OCI-LY1 (cell line): ENCODE measurements around the gene PTPRR.

Source experiments
- H2AFZ ChIP-seq: fragments of 200-600 bp; sonication (generic), shearing (Covaris generic); 2 replicates; pipeline ENCODE4 v1.6.0; 2014; ENCODE audit warnings: antibody characterized with exemption, mild to moderate bottlenecking, low read length
- H3F3A ChIP-seq: fragments of 200-600 bp; sonication (generic), shearing (Covaris generic); 2 replicates; pipeline ENCODE4 v1.6.0; 2014; ENCODE audit warnings: mild to moderate bottlenecking, antibody characterized with exemption, low read length, moderate library complexity; ENCODE audit not compliant: insufficient read depth
- H3K27ac ChIP-seq: fragments of 200-600 bp; sonication (generic); 2 replicates; pipeline ENCODE4 v1.5.1; 2014; ENCODE audit warnings: low read length, mixed run types, mild to moderate bottlenecking, low read depth; ENCODE audit not compliant: poor library complexity, severe bottlenecking
- H3K27me3 ChIP-seq: fragments of 200-600 bp; sonication (generic); 2 replicates; pipeline ENCODE4 v1.6.0; 2014; ENCODE audit warnings: antibody characterized with exemption, mild to moderate bottlenecking, low read length, moderate library complexity; ENCODE audit not compliant: insufficient read depth
- H3K36me3 ChIP-seq: fragments of 200-600 bp; sonication (generic); 2 replicates; pipeline ENCODE4 v1.6.1; 2014; ENCODE audit warnings: mild to moderate bottlenecking, antibody characterized with exemption, low read length, moderate library complexity, mixed read lengths; ENCODE audit not compliant: insufficient read depth
- H3K4me1 ChIP-seq: fragments of 200-600 bp; sonication (generic); 2 replicates; pipeline ENCODE4 v1.5.1; 2014; ENCODE audit warnings: mild to moderate bottlenecking, low read length, moderate library complexity; ENCODE audit not compliant: insufficient read depth, severe bottlenecking
- H3K4me2 ChIP-seq: fragments of 200-600 bp; sonication (generic), shearing (Covaris generic); 2 replicates; pipeline ENCODE4 v1.6.1; 2014; ENCODE audit warnings: low read length
- H3K4me3 ChIP-seq: fragments of 200-600 bp; sonication (generic); 2 replicates; pipeline ENCODE4 v1.5.1; 2014; ENCODE audit warnings: low read length, low read depth, mild to moderate bottlenecking, mixed read lengths; ENCODE audit not compliant: poor library complexity, severe bottlenecking
- H3K79me2 ChIP-seq: fragments of 200-600 bp; shearing (Covaris generic); 2 replicates; pipeline ENCODE4 v1.6.1; 2016; ENCODE audit warnings: mixed run types, low read length, mixed read lengths; ENCODE audit not compliant: insufficient read depth
- H3K9ac ChIP-seq: fragments of 200-600 bp; sonication (generic), shearing (Covaris generic); 2 replicates; pipeline ENCODE4 v1.6.1; 2014; ENCODE audit warnings: mild to moderate bottlenecking, low read length, mixed read lengths
- H3K9me2 ChIP-seq: fragments of 200-600 bp; sonication (generic), shearing (Covaris generic); 2 replicates; pipeline ENCODE4 v1.6.1; 2014; ENCODE audit warnings: low read depth, mild to moderate bottlenecking, low read length, mixed read lengths
- H3K9me3 ChIP-seq: fragments of 200-600 bp; shearing (Covaris generic); 2 replicates; pipeline ENCODE4 v1.6.1; 2014; ENCODE audit warnings: low read length, mixed read lengths
- H4K20me1 ChIP-seq: fragments of 200-600 bp; sonication (generic), shearing (Covaris generic); 2 replicates; pipeline ENCODE4 v1.6.0; 2016; ENCODE audit warnings: mild to moderate bottlenecking, low read length; ENCODE audit not compliant: insufficient read depth
- CTCF ChIP-seq: fragments of 200-600 bp; sonication (generic), shearing (Covaris generic); IDR thresholded peaks from 2 replicates; pipeline ENCODE4 v1.5.1; 2017; ENCODE audit warnings: mild to moderate bottlenecking, antibody characterized with exemption, low read length, moderate library complexity, mixed read lengths
- EZH2 ChIP-seq: fragments of 200-600 bp; sonication (generic), shearing (Covaris generic); IDR thresholded peaks from 2 replicates; pipeline ENCODE4 v1.8.0; 2017; ENCODE audit warnings: borderline replicate concordance, mixed run types, mild to moderate bottlenecking, antibody characterized with exemption, low read length, moderate library complexity, mixed read lengths

The PTPRR gene

GRCh38 chr12:70927356-70927755 lies 6.8 kb upstream of the PTPRR start:
- Histone ChIP-seq H3K79me2 (no peaks in the 10 kb centered on the region), H3K9ac (no peak overlapping the region), H3F3A (no peaks in the 10 kb centered on the region), H3K4me1 (no peaks in the 10 kb centered on the region), H3K27me3 (no peaks in the 10 kb centered on the region), H3K9me3 (no peaks in the 10 kb centered on the region), H3K4me3 (no peak overlapping the region), H4K20me1 (no peaks in the 10 kb centered on the region), H3K4me2 (no peak overlapping the region), H3K9me2 (no peaks in the 10 kb centered on the region), H2AFZ (no peak overlapping the region), H3K36me3 (no peaks in the 10 kb centered on the region), H3K27ac (no peak overlapping the region)
- TF ChIP-seq EZH2 (no peak), CTCF (no peak)

- Histone ChIP-seq H3K4me1 (no peaks in the 10 kb centered on the region), H3K27ac (no peak overlapping the region), H3K9me3 (no peaks in the 10 kb centered on the region), H3K27me3 (no peaks in the 10 kb centered on the region), H3K9ac (no peak overlapping the region), H2AFZ (no peak overlapping the region), H4K20me1 (no peaks in the 10 kb centered on the region), H3F3A (no peaks in the 10 kb centered on the region), H3K4me3 (no peak overlapping the region), H3K79me2 (no peaks in the 10 kb centered on the region), H3K4me2 (no peak overlapping the region), H3K9me2 (no peaks in the 10 kb centered on the region), H3K36me3 (no peaks in the 10 kb centered on the region)
- TF ChIP-seq EZH2 (no peak), CTCF (no peak)
Observed at GRCh38 chr12:70925539-70925938, 5.0 kb upstream of the PTPRR start.

GRCh38 chr12:70920891-70921290 lies 353 bp upstream of the PTPRR start:
- H3K27ac ChIP-seq: no peak overlapping the region
- no peaks in the 10 kb centered on the region for H3K79me2 ChIP-seq
- no peaks in the 10 kb centered on the region for H3K9me3 ChIP-seq
- H3K9me2 ChIP-seq: no peaks in the 10 kb centered on the region
- no peak overlapping the region for H3K4me3 ChIP-seq
- H3F3A ChIP-seq: no peaks in the 10 kb centered on the region
- TF ChIP-seq EZH2 (no peak), CTCF (no peak)
- no peaks in the 10 kb centered on the region for H4K20me1 ChIP-seq
- H3K27me3 ChIP-seq: no peaks in the 10 kb centered on the region
- no peak overlapping the region for H3K9ac ChIP-seq
- H2AFZ ChIP-seq: no peak overlapping the region
- H3K4me1 ChIP-seq: no peaks in the 10 kb centered on the region
- no peaks in the 10 kb centered on the region for H3K36me3 ChIP-seq
- H3K4me2 ChIP-seq: no peak overlapping the region
